Occipital lobe (tissue), 2 donors: Measurements from ENCODE around the gene TBCD. TPM values are rescaled to one million over a fixed set of nuclear protein-coding genes. Genes with fewer than 3 reads are reported as not detected.

Source experiments
- DNase-seq: peaks from one replicate; lab custom pipeline; 2025; lab: John Stamatoyannopoulos, UW
- total RNA-seq: library from RNA; depleted of rRNA; stranded (reverse); fragments of >200 nt; gene quantifications from one replicate; pipeline ENCODE4 v1.2.3, GENCODE V29; 2014

The TBCD gene
- total RNA-seq, 1 donor from 2014 or later: 58.2 TPM

DNA sequence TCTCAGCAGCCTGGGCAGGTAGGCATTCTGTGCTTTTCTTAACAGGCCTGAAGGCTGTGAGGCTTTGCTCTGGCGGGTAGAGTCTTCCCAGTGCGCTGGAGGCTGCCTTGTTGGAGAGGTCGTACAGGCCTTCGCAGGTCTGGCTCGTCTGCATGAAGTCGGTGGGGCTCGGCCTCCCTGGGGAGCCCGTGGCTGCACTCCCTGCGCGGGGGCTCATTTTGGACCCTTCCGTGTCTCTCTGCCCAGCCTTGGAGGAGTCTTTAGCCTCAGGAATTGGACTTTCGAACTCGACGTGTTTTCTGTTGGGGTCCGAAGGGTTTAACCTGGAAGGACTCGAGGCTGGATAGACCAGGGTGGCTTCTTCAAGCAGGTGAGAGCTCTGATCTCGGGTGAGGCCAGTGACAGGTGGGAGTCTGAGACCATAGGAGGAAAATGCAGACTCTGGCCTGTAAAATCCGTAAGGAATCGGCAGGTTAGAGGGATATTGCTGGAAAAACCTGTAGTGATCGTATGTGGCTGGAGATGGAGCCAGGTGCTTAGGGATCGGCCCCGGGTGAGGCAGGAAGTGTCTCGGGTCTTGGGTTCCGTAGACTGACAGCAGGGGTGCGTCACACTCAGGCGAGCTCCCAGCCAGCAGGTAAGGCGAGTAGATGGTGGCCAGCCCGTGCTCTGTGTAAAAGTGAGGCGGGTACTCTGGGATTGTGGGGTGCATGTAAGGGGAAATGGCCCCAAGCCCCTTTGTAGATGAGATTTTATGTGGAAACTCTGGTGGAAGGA is 79.4 kb downstream of the TBCD start:
- no peak for DNase-seq

DNA sequence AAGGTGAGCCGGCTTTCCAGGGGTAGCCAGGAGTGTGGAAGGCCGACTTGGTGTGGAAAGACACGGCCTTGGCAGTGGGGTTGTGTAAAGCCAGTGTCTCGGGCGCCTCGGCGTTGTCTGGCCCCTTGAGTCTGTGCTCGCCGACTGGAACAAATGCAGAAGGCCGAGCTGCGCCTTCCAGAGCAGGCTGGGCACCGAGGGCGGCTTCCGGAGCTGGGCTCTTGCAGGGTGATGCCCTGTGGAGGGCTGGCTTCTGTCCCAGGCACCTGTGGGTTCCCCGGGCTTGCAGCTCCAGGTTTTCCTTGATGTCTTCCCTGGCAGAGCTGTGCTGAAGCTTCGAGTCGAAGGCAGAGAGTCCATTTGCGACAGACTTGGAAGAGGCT is 79.9 kb downstream of the TBCD start:
- DNase-seq: no peak

DNA sequence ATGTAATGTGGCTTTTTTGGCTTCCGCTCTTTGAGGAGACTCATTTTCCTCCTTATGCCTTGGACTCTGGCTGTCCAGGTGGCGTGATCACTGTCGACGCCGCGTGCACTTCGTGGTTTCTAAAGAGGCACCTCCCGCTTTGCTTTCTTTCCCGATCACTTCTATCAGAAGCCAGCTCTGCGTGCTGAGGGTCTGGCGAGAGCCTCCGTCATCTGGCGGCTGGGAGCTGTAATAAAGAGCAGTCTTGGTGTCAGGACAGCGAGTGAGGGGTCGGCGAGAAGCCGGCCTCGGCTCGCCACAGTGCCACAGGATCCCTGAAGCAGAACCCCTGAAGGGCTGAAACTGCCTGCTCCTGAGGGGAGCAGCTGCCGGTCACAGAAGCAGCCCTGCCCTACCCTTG is 80.5 kb downstream of the TBCD start:
- DNase-seq: no peak

DNA sequence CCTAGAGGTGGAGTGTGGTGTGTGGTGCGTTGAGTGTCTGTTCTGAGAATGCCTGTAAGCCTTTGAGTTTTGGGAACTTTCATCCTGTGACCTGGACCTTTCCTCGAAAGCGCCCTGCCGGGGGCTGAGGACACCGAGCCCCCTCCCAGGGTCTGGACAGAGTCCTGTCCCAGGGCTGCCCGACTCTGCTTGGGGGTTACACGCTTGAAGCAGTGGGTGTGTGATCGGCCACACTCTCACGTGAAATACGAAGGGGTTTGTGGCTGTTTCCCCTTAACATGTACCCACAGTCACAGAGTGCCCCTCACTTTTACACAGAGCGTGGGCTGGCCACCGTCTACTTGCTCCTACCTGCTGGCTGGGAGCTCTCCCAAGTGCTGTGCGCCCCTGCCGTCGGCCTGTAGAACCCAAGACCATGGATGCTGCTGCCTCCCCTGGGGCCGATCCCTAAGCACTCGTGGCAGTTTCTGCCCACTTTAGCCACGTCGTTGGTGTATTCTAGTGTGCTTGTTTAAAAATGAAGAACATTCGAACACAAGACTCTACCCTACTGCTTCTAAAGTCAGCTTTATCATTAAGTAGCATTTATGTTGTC is 81.1 kb downstream of the TBCD start:
- no peak for DNase-seq

DNA sequence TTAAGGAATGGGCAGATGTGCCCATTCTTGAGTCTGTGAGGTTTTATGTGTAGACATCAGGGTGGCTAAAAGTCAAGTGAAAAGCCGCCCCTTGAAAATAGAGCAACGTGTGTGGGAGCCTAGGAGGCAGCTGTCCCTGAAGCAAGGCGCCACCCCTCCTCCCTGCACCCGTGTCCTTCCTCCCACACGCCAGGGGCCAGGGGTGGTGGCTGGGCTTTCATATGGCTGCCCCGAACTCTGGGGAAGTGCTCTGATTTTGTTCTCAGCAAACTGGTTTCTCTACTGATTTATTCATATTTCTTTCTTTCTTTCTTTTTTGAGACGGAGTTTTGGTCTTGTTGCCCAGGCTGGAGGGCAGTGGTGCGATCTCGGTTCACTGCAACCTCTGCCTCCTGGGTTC is 83.3 kb downstream of the TBCD start:
- no peak for DNase-seq

DNA sequence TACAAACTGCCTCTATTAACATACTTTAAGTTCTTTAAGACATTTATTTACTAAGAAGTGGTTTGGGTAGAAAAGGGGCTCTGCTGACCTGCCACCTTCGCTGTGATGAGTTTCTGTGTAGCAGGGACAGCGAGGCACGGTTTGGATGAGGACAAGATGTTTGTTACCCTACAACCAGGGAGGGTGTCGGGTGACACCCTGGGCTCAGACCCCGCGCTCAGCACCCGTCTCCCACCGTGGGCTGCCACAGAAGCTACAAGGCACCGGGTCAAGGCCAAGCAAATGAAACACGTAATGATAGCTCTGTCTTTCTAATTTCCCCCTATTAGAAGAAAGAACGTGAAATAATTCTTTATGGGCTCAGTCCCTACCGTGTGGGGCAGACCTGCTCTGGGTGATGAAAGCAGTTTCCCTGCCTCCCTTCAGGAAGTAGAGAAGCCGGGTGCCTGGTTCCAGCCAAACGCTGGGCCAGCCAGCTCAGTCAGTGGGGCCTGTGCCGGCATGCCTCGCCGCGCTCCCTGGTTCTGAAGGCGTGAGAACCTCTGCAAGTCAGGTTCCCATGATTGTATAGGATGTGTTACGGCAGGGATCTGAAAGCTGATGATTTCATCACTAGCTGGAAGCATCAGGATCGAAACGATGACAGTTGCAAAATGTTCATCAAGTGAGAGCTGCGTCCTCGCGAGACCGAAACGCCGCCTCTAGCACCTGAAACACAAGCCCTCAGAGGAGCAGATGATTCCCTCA is 84.1 kb downstream of the TBCD start:
- DNase-seq: no peak

DNA sequence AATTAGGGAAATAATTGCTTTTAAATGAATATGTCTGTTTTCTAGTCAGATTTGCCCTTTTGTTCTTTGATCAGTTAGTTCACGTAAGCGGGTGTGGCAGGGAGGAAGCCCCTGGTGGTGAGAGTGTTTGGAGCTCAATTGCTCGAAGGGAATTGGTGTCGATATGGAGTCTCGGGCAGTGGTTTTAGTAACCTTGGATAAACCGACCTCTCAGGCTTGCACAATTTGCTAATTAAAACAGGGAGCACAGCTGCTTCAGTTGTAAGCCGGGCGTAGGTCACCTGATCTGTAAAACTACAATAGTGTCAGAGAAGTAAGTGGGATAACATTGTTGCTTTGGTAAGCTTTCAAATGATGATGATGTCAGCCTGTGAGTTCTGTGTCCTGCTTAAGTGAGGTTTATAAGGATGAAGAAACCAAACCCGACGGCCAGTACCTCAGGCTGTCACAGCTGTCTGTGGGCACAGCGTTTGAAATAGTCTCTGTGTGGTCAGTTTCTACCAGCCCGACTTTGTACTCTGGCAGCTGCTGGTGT is 85.0 kb downstream of the TBCD start:
- no peak for DNase-seq

DNA sequence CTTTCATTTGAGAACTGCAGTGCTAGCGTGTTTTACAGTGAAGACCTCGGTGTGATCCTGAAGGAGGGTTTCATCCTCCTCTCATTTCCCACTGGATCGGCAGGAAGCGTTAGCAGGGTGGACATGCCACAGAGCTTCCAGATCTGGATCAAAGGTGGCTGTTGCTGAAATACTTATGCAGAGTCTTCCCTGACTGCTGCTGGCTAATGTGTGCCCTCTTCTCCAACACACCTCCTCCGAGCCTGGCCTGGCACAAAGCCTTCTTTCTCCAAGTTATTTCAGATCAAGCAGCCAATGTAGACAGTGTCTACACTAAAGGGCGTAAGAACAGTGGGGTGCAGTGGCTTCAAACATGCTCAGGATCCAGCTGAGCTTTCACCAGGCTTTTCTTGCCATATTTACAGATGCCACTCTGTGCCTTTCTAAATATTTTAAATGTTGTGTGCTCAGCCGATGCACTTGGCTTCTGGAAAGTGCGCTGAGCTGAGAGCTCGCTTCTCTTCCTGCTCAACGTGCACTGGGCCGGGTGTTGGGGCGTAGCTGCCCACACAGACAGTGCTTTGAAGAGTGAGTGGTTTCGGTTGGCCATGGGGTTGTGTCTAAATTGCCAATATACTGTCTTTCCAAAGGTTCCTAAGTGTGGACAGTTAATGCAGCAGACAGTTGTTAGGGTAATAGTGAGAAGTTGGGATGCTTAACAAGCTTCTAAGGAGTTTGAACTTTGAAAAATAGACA is 85.9 kb downstream of the TBCD start:
- no peak for DNase-seq

DNA sequence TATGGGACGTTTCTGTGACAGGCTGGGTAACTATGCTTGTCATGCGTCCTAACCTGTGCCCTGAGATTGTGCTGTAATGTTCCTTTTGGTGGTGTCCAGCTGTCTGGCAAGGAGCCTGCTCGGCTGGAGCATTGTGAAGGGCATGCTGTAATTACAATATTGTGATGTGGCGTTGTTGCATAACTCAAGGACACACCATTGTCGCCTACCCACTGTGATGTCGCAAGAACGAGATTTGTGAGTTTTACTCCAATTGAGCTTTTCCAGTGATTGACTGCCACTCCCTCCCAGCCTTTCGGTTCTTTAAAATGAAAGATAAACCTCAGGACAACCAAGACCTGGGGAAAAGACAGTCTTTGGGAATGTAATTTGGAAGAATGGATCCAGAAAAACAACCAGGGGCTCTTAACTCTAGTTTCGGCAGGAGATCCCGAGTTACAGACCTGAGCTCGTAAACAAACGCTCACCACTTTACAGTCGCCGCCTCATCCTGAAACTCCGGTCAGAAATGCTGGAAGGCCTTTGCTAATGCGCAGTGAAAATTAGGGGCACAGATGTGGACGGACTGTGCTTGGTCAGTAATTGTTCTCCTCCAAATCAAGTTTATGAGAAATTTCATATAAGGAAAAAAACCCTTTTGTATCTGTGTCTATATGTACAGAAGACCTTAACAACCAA is 86.7 kb downstream of the TBCD start:
- DNase-seq: no peak

DNA sequence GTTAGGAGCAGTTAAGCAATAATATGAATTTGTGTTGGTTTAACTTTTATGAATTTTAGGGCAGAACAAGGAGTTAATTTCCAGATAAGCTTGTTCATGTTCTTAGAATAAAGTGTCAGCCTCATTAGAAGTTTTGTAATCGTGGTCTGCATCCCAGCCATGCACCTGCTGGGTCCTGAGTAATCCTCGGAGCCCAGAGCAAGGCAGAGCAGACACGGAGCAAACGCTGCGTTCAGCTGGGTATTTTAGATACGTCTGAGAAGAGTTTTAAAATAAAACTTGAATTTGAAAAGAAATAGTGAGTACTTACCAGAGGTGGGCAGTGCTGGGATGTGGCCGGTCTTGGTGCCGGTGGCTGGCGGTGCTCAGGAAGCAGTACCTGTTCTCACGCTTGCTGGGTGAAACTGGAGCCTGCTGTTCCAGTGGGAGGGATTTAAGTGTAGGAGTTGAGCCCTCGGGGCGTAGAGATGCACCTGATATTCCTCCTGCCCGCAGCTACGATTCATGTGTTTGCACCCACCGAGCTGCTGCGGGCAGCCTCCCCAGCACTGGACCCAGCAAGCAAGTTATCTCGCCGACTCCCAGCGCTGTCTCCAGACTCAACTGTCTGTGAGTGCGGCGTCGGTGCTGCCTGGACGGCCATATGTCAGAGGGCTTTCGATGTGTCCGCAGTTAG is 87.9 kb downstream of the TBCD start, which contains the start of gene ZNF750:
TSS of gene ZNF750 (minus strand) at position 406 of the 676 bp plus-strand sequence. CDS start 7,568 bp downstream, outside the sequence.
- no peak for DNase-seq

DNA sequence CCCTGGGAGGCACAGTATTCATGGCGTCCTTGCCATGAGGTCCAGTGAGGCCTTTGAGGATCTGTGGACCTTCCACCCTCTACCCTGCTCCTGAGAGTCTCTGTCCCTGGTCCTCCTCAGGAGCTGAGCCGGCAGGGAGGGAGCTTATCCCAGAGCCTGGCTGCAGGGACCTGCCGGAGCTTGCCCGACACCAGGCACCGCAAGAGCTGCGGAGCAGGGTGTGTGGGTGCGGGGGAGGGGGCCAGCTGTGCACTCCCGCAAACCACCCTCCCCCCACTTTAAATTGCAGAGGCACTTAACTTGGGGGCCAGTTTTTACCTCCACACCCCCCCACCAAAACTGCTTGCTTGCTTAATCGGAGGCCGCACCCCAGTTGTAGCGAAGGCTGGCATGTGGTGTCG is 88.6 kb downstream of the TBCD start:
- DNase-seq: no peak

DNA sequence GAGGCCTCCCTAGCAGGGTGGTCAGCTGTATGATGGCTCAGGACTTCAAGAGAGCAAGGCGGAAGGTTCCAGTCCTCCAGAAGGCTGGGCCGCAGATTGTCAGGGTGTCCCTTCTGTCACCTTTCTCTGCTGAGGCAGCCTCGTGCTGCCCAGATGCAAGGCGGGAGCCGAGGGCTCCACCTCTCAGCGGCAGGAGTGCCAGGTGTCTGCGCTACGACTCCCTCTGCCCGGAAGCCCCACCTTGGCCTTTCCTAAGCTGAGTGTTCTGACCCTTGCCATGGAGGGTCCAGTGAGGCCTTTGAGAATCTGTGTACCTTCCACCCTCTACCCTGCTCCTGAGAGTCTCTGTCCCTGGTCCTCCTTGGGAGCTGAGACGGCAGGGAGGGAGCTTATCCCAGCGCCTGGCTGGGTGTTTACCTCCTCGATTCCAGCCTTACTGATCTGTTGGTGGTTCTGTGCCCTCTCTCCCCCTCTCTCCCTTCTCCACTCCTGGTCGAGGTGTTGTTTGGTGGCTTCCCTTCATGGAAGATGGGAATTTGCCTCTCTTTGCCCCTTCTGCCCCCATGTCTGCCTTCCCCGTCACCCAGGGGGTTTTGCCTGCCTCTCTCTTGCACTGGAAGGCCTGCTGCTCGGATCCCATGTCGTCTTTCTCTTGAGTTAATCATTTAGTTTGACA is 90.2 kb downstream of the TBCD start:
- no peak for DNase-seq

DNA sequence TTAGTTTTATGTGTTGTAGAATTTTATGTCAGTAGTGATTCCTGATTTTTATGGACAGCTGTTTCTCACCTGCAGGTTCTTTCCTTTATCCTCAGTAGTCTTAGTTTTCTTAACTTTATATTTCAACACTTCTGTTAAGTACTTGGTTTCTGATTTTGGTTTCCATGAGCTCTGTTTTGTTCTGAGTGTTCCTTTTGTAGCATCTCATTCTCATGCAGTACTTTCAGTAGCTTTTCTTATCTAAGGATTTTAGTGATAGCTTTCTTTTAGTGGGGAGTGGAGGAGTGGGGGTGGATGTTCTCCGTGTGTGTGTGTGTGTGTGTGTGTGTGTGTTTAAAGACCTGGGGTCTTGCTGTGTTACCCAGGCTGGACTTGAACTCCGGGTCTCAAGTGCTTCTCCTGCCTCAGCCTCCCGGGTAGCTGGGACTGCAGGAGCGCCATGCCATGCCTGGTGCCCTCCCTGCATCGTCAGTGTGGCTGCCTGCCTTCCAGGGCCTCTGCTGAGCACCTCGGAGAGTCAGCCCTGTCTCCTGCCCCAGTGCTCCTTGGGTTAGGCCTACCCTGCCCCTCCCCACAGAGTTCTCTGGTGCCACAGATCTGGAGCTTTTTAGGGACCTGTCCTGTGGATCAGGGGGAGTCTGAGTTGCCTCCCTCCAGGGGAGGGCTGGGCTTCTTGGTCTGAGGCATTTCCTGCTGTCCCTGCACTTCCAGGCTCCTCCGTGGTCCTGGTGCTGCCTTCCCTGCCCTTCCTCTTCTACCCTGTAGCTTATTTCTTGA is 92.2 kb downstream of the TBCD start:
- no peak for DNase-seq

DNA sequence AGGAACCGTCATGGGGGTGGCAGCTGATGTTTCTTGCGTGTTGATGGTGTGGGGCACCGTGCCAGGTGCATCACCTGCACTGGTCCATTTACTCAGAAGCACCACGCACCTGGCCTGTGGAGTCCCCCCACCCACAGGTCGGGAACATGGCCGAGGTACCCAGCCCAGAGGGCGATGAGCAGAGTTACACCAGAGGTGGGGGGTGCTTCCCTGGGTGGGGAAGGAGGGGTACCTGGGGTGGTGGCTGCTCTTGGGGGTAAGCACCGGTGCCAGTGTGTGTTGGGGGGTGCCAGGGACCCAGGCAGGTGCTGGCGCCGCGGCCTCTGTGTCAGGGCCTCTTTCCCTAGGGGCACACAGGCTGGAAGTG is 92.9 kb downstream of the TBCD start:
- no peak for DNase-seq

DNA sequence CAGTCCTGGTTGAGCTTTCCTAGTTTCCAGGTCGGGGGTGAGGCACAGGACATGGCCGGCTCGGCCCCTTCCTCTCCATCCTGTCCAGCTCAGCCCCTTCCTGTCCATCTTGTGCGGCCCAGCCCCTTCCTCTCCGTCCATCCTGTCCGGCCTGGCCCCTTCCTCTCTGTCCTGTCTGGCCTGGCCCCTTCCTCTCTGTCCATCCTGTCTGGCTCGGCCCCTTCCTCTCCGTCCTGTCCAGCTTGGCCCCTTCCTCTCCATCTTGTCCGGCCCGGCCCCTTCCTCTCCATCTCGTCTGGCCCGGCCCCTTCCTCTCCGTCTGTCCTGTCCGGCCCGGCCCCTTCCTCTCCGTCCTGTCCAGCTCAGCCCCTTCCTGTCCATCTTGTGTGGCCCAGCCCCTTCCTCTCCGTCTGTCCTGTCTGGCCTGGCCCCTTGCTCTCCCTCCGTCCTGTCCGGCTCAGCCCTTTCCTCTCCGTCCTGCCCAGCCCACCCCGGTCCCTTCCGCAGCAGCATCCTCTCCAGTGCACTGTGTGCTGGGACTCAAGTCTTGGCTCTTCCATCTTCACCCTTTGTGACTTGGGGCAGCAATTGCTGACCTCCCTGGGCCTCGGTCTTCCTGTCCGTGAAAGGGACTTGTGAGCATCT is 93.4 kb downstream of the TBCD start:
- DNase-seq: no peak

DNA sequence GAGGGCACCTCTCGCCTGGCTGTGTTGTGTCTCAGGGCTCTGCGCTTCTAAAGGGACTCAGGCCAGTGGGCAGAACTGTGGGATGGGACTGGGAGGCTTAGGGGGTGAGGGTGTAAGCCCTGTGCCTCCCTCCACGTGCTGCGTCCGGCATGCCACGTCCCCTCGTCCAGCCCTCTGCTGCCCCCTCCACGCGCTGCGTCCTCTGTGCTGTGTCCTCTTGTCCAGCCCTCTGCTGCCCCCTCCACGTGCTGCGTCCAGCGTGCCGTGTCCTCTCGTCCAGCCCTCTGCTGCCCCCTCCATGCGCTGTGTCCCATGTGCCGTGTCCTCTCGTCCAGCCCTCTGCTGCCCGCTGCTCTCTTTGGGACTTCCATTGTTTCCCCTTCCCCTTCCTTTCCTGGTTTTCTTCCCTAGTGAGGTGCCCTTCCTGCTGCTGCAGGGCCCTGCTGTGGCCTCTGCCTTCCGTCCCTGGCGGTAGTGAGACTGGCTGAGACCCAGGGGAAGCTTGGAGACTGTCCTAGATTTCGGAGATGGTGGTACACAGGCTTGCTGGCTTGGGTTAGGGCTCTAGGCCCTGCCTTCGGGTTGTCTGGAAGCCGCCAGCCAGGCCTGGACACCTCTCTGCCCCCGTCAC is 94.3 kb downstream of the TBCD start:
- no peak for DNase-seq

DNA sequence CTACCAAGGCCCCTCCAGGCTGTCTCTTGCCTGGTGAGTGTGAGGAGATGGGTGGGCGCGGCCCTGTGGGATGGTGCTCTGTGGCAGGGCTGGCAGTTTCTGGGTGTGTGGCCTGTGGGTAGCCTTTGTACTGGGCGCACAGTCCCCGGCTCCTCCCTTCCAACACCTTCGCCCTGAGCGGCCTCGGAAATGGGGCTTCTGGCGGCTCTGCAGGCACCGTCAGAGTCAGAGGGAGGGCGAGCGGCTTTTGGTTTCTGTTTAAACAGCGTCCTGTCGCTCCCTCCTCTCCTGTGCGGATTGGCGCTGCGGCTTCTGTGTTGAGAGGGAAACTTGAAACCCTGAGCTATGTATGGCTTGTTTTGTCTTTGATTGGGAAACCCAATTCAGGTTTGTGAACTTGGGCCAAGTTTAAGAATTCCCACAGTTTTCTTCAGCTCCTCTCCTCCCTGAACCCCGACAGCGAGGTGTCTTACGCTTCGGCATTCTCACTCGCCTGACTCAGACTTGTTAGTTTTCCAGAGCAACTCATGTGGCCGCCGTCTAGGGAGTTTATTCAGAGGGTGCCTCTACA is 96.2 kb downstream of the TBCD start:
- no peak for DNase-seq
